ENCODE data around the gene HBG1. TPM values are rescaled to one million over a fixed set of nuclear protein-coding genes. Genes with fewer than 3 reads are reported as not detected.
A peak's percentile ranks its signal among the peaks of the same experiment; 100 is the strongest.
"Not testable (repeated sequence)": the region's sequence is repeated elsewhere in the genome, so short reads cannot be mapped to it uniquely, and the experiment has no call there.

HBG1 gene
- total and polyA plus RNA-seq, 2 of the 4 experiments (the other 2 are of a cell fraction): not detected

DNA sequence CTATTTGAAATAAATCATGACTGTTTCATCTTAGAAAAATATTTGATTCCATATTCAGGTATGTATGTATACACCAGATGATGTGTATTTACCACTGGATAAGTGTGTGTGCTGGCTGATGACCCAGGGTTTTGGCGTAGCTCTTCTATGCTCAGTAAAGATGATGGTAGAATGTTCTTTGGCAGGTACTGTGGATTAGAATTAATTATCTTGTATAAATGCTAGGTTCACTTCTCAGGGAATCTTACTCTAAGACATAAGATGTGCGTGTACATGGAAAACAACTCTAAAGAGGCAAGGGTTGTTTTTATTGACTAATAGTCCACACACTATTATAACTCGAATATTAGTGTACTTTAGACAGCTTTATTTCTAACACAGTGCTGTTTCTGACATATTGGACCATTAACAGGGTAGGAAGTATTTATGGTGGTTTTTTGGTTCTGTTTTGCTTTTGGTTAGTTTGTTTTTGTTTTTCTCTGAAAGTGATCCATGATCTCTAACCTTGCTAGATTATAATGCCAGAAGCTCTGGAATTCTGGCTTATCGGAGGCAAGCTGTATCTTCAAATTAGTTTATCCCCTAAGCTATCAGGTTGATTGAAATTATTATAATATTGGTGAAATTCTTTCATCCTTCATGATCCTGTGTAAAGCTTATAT is 1.0 kb upstream of the HBG1 start:
- intact Hi-C loops (cut with micrococcal nuclease): no loop called here
- Histone ChIP-seq H3K23ac (ENCODE audit: low read depth, low read length) (no peak overlapping the region), H3K56ac (ENCODE audit: extremely low read depth, insufficient read depth, low read length) (no peak overlapping the region), H3K4me1 (ENCODE audit: control insufficient read depth, insufficient read depth, low read length) (no peaks in the 10 kb centered on the region), H4K20me1 (ENCODE audit: insufficient read depth, low read length) (no peaks in the 10 kb centered on the region), H2BK5ac (ENCODE audit: low read depth, low read length, poor library complexity, severe bottlenecking) (no peak overlapping the region), H3K27me3 (ENCODE audit: control insufficient read depth, insufficient read depth, low read length) (no peaks in the 10 kb centered on the region), H4K5ac (ENCODE audit: low read depth, low read length) (no peak overlapping the region), H3K79me1 (ENCODE audit: low read depth in 1 of 2, low read length in 2 of 2) (no peaks in the 10 kb centered on the region), H4K8ac (ENCODE audit: low read depth in 2 of 2, low read length in 2 of 2) (no peak overlapping the region), H3K27ac (ENCODE audit: insufficient read depth, low read length) (no peak overlapping the region), H3K9ac (ENCODE audit: low read depth, low read length) (no peak overlapping the region), H3K36me3 (ENCODE audit: control insufficient read depth, insufficient read depth, low read length) (no peaks in the 10 kb centered on the region), H3K4me3 (ENCODE audit: insufficient read depth, low read depth, low read length) (no peak overlapping the region), H2AK9ac (replicated peaks; ENCODE audit: low read depth, low read length, poor library complexity) (no peak overlapping the region), H2BK15ac (ENCODE audit: low read depth, low read length) (no peak overlapping the region), H2BK20ac (ENCODE audit: low read depth, low read length) (no peak overlapping the region), H3K4me2 (ENCODE audit: low read depth, low read length) (no peak overlapping the region), H3K14ac (replicated peaks; ENCODE audit: low read depth, low read length) (no peak overlapping the region), H3K9me1 (ENCODE audit: insufficient read depth, low read length) (peaks cover 2% of the 10 kb centered on the region; the same call in 1 of the 2 replicates), H2AK5ac (ENCODE audit: low read depth, low read length) (no peak overlapping the region), H3K18ac (ENCODE audit: low read depth, low read length) (no peak overlapping the region), H4K91ac (ENCODE audit: insufficient read depth, low read depth, low read length) (no peak overlapping the region), H3K9me3 (ENCODE audit: control insufficient read depth, insufficient read depth, low read length) (no peaks in the 10 kb centered on the region), H2AFZ (replicated peaks; ENCODE audit: low read length, poor library complexity) (no peak overlapping the region), H2BK120ac (ENCODE audit: low read depth, low read length) (no peak overlapping the region), H3K4ac (ENCODE audit: low read depth, low read length) (no peak overlapping the region)
- no CpG with 5 or more reads among the region's 4 CpGs for WGBS, 2 experiments (ENCODE audit: extremely low coverage in 2 of 2, insufficient read length in 1 of 2)
- DNase-seq: no peak
- TF ChIP-seq BHLHE40 (IDR thresholded peaks at IDR 0.05; ENCODE audit: low read depth, low read length) (no peak), MAFK (IDR thresholded peaks at IDR 0.05; ENCODE audit: low read depth, low read length) (no peak), MAZ (IDR thresholded peaks at IDR 0.05; ENCODE audit: borderline replicate concordance, low read depth, low read length) (no peak), NFE2L2 (IDR thresholded peaks at IDR 0.05; ENCODE audit: low read depth, low read length) (no peak), FOS (IDR thresholded peaks at IDR 0.05; ENCODE audit: low read depth, low read length) (no peak), CHD1 (IDR thresholded peaks at IDR 0.05; ENCODE audit: low read depth, low read length) (no peak), POLR2A (IDR thresholded peaks at IDR 0.05; ENCODE audit: low read depth, low read length) (no peak)
- TF ChIP-seq, protein P1, sequence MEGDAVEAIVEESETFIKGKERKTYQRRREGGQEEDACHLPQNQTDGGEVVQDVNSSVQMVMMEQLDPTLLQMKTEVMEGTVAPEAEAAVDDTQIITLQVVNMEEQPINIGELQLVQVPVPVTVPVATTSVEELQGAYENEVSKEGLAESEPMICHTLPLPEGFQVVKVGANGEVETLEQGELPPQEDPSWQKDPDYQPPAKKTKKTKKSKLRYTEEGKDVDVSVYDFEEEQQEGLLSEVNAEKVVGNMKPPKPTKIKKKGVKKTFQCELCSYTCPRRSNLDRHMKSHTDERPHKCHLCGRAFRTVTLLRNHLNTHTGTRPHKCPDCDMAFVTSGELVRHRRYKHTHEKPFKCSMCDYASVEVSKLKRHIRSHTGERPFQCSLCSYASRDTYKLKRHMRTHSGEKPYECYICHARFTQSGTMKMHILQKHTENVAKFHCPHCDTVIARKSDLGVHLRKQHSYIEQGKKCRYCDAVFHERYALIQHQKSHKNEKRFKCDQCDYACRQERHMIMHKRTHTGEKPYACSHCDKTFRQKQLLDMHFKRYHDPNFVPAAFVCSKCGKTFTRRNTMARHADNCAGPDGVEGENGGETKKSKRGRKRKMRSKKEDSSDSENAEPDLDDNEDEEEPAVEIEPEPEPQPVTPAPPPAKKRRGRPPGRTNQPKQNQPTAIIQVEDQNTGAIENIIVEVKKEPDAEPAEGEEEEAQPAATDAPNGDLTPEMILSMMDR (conservative IDR thresholded peaks at IDR 0.05; ENCODE audit: low read depth, low read length): no peak
- CTCF ChIA-PET: no interaction called here
- in situ Hi-C loops (cut with MboI; ENCODE audit: low sequenced_read_pairs): no loop called here
- no peak for ATAC-seq (ENCODE audit: low read depth)
- BruUV-seq (replicated peaks): no TSS peak
- dilution Hi-C loops (cut with HindIII; ENCODE audit: low sequenced_read_pairs, unreplicated experiment): no loop called here
- POLR2A ChIA-PET (ENCODE audit: unreplicated experiment): no interaction called here

DNA sequence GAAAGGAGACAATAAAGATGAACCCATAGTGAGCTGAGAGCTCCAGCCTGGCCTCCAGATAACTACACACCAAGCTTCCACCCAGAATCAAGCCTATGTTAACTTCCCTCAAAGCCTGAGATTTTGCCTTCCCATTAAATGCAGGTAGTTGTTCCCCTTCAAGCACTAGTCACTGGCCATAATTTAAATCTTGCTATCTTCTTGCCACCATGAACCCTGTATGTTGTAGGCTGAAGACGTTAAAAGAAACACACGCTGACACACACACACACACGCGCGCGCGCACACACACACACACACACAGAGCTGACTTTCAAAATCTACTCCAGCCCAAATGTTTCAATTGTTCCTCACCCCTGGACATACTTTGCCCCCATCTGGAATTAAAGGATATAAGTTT is 1.2 kb downstream of the HBG1 start:
- H3K27me3 ChIP-seq (ENCODE audit: control insufficient read depth, insufficient read depth, low read length); H4K5ac ChIP-seq (ENCODE audit: low read depth, low read length); H3K23ac ChIP-seq (ENCODE audit: low read depth, low read length); H3K4me3 ChIP-seq (ENCODE audit: insufficient read depth, low read depth, low read length); H3K14ac ChIP-seq (replicated peaks; ENCODE audit: low read depth, low read length); CTCF ChIA-PET; H4K8ac ChIP-seq (ENCODE audit: low read depth in 2 of 2, low read length in 2 of 2); H4K20me1 ChIP-seq (ENCODE audit: insufficient read depth, low read length); H2AFZ ChIP-seq (replicated peaks; ENCODE audit: low read length, poor library complexity); POLR2A ChIA-PET (ENCODE audit: unreplicated experiment); H2AK9ac ChIP-seq (replicated peaks; ENCODE audit: low read depth, low read length, poor library complexity); H3K36me3 ChIP-seq (ENCODE audit: control insufficient read depth, insufficient read depth, low read length); H2BK20ac ChIP-seq (ENCODE audit: low read depth, low read length); H3K56ac ChIP-seq (ENCODE audit: extremely low read depth, insufficient read depth, low read length); H2BK120ac ChIP-seq (ENCODE audit: low read depth, low read length); H3K4me2 ChIP-seq (ENCODE audit: low read depth, low read length); H3K79me1 ChIP-seq (ENCODE audit: low read depth in 1 of 2, low read length in 2 of 2); intact Hi-C loops (cut with micrococcal nuclease); H3K4me1 ChIP-seq (ENCODE audit: control insufficient read depth, insufficient read depth, low read length); H2BK15ac ChIP-seq (ENCODE audit: low read depth, low read length); ATAC-seq (ENCODE audit: low read depth); H3K9me3 ChIP-seq (ENCODE audit: control insufficient read depth, insufficient read depth, low read length); H3K9ac ChIP-seq (ENCODE audit: low read depth, low read length); in situ Hi-C loops (cut with MboI; ENCODE audit: low sequenced_read_pairs); dilution Hi-C loops (cut with HindIII; ENCODE audit: low sequenced_read_pairs, unreplicated experiment); H3K27ac ChIP-seq (ENCODE audit: insufficient read depth, low read length); H2BK5ac ChIP-seq (ENCODE audit: low read depth, low read length, poor library complexity, severe bottlenecking); H3K4ac ChIP-seq (ENCODE audit: low read depth, low read length); DNase-seq; H2AK5ac ChIP-seq (ENCODE audit: low read depth, low read length); H3K9me1 ChIP-seq (ENCODE audit: insufficient read depth, low read length); BruUV-seq (replicated peaks); H4K91ac ChIP-seq (ENCODE audit: insufficient read depth, low read depth, low read length): not testable (repeated sequence)
- no CpG with 5 or more reads among the region's 7 CpGs for WGBS, 2 experiments (ENCODE audit: extremely low coverage in 2 of 2, insufficient read length in 1 of 2)
- H3K18ac ChIP-seq (ENCODE audit: low read depth, low read length): peak overlapping the region; percentile 25; the same call in 1 of the 2 replicates
